Heart right ventricle (tissue), 16 donors: ENCODE data around the gene TBC1D2. TPM values are rescaled to one million over a fixed set of nuclear protein-coding genes. Genes with fewer than 3 reads are reported as not detected.

Source experiments
- ATAC-seq, 8 donors: fragments of 200-7000 bp; cut with Tn5 transposase; one replicate each; pipeline ENCODE4 v1.9.1; 2020; ENCODE audit warnings: mild to moderate bottlenecking in 8 of 8, moderate library complexity in 8 of 8, moderate number of reproducible peaks in 1 of 8
- DNase-seq, 2 donors: peaks; one replicate each; pipeline ENCODE4 v3.0.0-alpha.2; 2020
- H3K27ac ChIP-seq, 10 donors: fragments of 200-600 bp; sonication (generic) in 2 of 10; one replicate each; pipeline versions ENCODE4 v1.5.0 to v1.8.0; 2020 to 2022; ENCODE audit warnings: mild to moderate bottlenecking in 3 of 10
- H3K27me3 ChIP-seq, 7 donors: fragments of 200-600 bp; one replicate each; pipeline ENCODE4 v1.8.0; 2021 to 2022; ENCODE audit warnings: mild to moderate bottlenecking in 2 of 7
- H3K36me3 ChIP-seq, 9 donors: fragments of 200-600 bp; sonication (generic) in 1 of 9; one replicate each; pipeline versions ENCODE4 v1.5.0 to v1.8.0; 2020 to 2022; ENCODE audit warnings: mild to moderate bottlenecking in 2 of 9
- H3K4me1 ChIP-seq, 9 donors: fragments of 200-600 bp; sonication (generic) in 1 of 9; one replicate each; pipeline versions ENCODE4 v1.5.0 to v1.8.0; 2020 to 2022; ENCODE audit warnings: mild to moderate bottlenecking in 4 of 9
- H3K4me3 ChIP-seq, 10 donors: fragments of 200-600 bp; sonication (generic) in 2 of 10; one replicate each; pipeline versions ENCODE4 v1.5.0 to v1.8.0; 2020 to 2022; ENCODE audit warnings: mild to moderate bottlenecking in 7 of 10, moderate library complexity in 2 of 10
- H3K9me3 ChIP-seq, 11 donors: fragments of 200-600 bp in 10 of 11; sonication (generic) in 2 of 11; one replicate each; pipeline versions ENCODE4 v1.5.0 to v1.8.0; 2013 to 2022; ENCODE audit warnings: mild to moderate bottlenecking in 2 of 11, control low read depth in 1 of 11, moderate library complexity in 1 of 11
- CTCF ChIP-seq, 9 donors: fragments of 200-600 bp; sonication (generic) in 2 of 9; IDR thresholded peaks; one replicate each; pipeline versions ENCODE4 v1.5.0 to v1.8.0; 2021 to 2022; ENCODE audit warnings: antibody characterized with exemption in 9 of 9, mild to moderate bottlenecking in 5 of 9, moderate library complexity in 1 of 9
- WGBS, 2 donors: extraction: QIAGEN DNeasy Blood & Tissue Kit; methylation state at CpG; one replicate each; pipeline ENCODE4 v1.1.7; 2013; ENCODE audit warnings: inconsistent platforms in 1 of 2; 5-methylcytosine and 5-hydroxymethylcytosine counted together
- intact Hi-C, 10 donors: fragments of 100-400 bp; cut with DNase I; formaldehyde crosslinking; loops; one replicate each; pipeline versions ENCODE4 v1.11.1 to v1.14.2; 2022
- polyA plus RNA-seq, 2 donors: library from polyadenylated mRNA; stranded (reverse); fragments of 200-250 nt; gene quantifications; one replicate each; pipeline ENCODE4 v1.2.3, GENCODE V29; 2013
- total RNA-seq, 10 donors: library from RNA; stranded (reverse); fragmentation: NEBNext Ultra II Directional in 3 of 10; extraction: Animal tissue kit (Norgen Biotek cat#: 25700) in 3 of 10; gene quantifications; one replicate each; pipeline versions ENCODE4 v1.2.1 to v1.2.4, GENCODE V29; 2021 to 2023
- donor health status: Arrhythmogenic right ventricular cardiomyopathy.
- donor health status: ischemic (EF 13 %, LVEDD 7.1; RV severe dilation, severe dysfunction).
- donor health status: healthy with polysubstance abuse.
- donor health status: DM: no; HTN: yes; CAD: no.
- donor health status: DM: no; HTN: no; CAD: no.
- donor health status: ischemic (EF 25% LVEDD 6.9; RV normal size, moderate dysfunction).
- donor health status: ischemic (EF 25% LVEDD 5.7; RV mildly dilated, moderate dysfunction).
- donor health status: healthy.
- donor health status: DM: yes; HTN: yes; CAD: no.
- donor health status: Ischemic cardiomyopathy.
- donor health status: ischemic (EF 35%, LVEDD 5.7; RV mildly dilated, moderate dysfunction).
- donor health status: nonischemic (EF 11% LVEDD 7.7; RV severe dilation, severe dysfunction).
- donor health status: DM: yes; HTN: yes; CAD: no.
- donor health status: PGD.
- donor health status: ischemic (EF 29% LVEDD 5.4; RV normal size, mild dysfunction).
- donor health status: nonischemic (EF 23%, LVEDD 6.1; RV moderate dilation, normal function).

TBC1D2 gene
- total and polyA plus RNA-seq, 12 donors, result 0.49 to 4.3 (median 1.9) TPM

GRCh38 chr9:98202252-98202651 lies 53.2 kb downstream of the TBC1D2 start:
- intact Hi-C loops, result loop anchor here in 4 of 10 donors (10.0 kb wide), 2 partner anchors 127 to 277 kb away; partner anchors contain the start of gene TRMO (in 1 of the 4)
- peaks cover 0 to 61% (median 0%) of the 10 kb centered on the region in 9 donors for H3K36me3 ChIP-seq
- no peaks in the 10 kb centered on the region for H3K9me3 ChIP-seq
- H3K4me1 ChIP-seq, result peaks cover 0 to 7% (median 0%) of the 10 kb centered on the region in 9 donors
- no peak for ATAC-seq
- no peak for DNase-seq
- no peaks in the 10 kb centered on the region for H3K27me3 ChIP-seq
- no peak for TF ChIP-seq CTCF (IDR thresholded peaks at IDR 0.05)
- no peak overlapping the region for H3K4me3 ChIP-seq
- WGBS, 2 donors, result 66 to 68% methylated on average over 5 of the region's 5 CpGs
- no peak overlapping the region for H3K27ac ChIP-seq

- Histone ChIP-seq H3K4me3 (no peak overlapping the region), H3K27me3 (no peaks in the 10 kb centered on the region), H3K27ac (no peak overlapping the region), H3K9me3 (no peaks in the 10 kb centered on the region), H3K36me3 (peaks cover 0 to 59% (median 0%) of the 10 kb centered on the region in 9 donors), H3K4me1 (peaks cover 0 to 7% (median 0%) of the 10 kb centered on the region in 9 donors)
- intact Hi-C loops, result loop anchor here in 4 of 10 donors (10.0 kb wide), 2 partner anchors 127 to 277 kb away; partner anchors contain the start of gene TRMO (in 1 of the 4)
- no peak for TF ChIP-seq CTCF (IDR thresholded peaks at IDR 0.05)
- 95% methylated on average over 7 of the region's 7 CpGs for WGBS, 2 donors
- no peak for DNase-seq
- ATAC-seq, result no peak
Observed at GRCh38 chr9:98201749-98202148, 53.7 kb downstream of the TBC1D2 start.

DNA sequence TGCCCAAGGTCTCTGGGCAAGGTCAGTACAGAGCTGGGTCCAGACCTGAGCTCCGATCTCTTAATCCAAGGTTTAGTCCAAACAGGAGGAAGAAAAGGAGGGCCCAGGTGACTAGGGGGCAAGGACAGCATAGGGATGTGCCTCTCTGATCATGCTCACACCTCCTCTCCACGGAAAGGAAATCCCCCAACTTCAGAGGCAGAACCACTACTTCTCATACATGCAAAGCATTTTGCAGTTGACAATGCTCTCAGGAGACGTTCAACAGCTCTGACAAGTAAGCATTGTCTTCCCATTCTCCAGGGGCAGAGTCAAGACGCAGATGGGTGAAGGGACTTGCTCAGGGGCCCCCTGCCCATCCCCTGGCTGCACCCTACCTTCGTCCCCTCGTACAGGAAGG lies 54.3 kb downstream of the TBC1D2 start:
- H3K27me3 ChIP-seq, result no peaks in the 10 kb centered on the region
- intact Hi-C loops, result loop anchor here in 4 of 10 donors (10.0 kb wide), 2 partner anchors 126 to 276 kb away; partner anchors contain the start of gene TRMO (in 1 of the 4)
- H3K27ac ChIP-seq, result no peak overlapping the region
- no peaks in the 10 kb centered on the region for H3K9me3 ChIP-seq
- H3K4me3 ChIP-seq, result no peak overlapping the region
- H3K36me3 ChIP-seq, result peaks cover 0 to 59% (median 0%) of the 10 kb centered on the region in 9 donors
- TF ChIP-seq CTCF (IDR thresholded peaks at IDR 0.05), result no peak
- peaks cover 0 to 7% (median 0%) of the 10 kb centered on the region in 9 donors for H3K4me1 ChIP-seq
- ATAC-seq (no peak), DNase-seq (no peak)
- WGBS, 2 donors, result 86 to 96% methylated on average over 6 of the region's 6 CpGs

DNA sequence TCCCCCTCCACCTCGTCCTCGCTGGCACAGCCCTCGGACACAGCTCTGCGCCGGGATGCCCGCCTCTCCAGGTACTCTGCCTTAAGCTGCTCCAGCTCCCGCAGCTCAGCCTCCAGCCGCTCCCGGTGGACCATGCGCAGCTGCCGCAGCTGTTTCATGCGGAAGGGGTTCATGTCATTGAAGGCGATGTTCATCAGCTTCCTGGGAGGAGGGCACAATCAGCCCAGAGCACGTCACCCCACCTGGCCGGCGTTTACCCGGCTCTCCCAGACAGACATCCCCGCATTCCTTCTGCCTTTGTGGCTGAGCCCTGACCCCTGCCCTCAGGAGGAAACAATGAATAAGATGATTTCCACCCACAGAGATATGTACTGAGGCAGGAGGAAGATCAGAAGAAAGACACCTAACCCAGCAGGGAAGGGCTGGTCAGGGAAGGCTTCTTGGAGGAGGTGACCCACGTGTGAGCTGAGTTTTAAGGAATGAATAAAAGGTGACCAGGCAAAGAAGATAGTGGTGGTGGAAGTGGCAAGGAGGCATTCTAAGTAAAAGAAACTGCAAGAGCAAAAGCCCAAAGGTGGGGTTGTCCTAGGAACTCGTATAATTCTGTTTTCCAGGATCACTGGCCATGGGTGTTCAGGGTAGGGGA lies 55.9 kb downstream of the TBC1D2 start:
- WGBS, 2 donors, result 89 to 93% methylated on average over 20 of the region's 20 CpGs
- peaks cover 0 to 54% (median 0%) of the 10 kb centered on the region in 9 donors for H3K36me3 ChIP-seq
- no peaks in the 10 kb centered on the region for H3K27me3 ChIP-seq
- TF ChIP-seq CTCF (IDR thresholded peaks at IDR 0.05), result no peak
- no peak overlapping the region for H3K4me3 ChIP-seq
- no peak for DNase-seq
- no peaks in the 10 kb centered on the region for H3K9me3 ChIP-seq
- ATAC-seq, result no peak
- H3K27ac ChIP-seq, result no peak overlapping the region
- intact Hi-C loops, result loop anchor here in 5 of 10 donors (10.0 kb wide), 2 partner anchors 125 to 275 kb away; partner anchors contain the start of gene TRMO (in 1 of the 5)
- H3K4me1 ChIP-seq, result no peaks in the 10 kb centered on the region
